Endothelial cell of umbilical vein (primary cell): ENCODE results near the gene TACC3. TPM values are rescaled to one million over a fixed set of nuclear protein-coding genes. Genes with fewer than 3 reads are reported as not detected.

Experiments
- BruUV-seq: library from RNA; stranded (reverse); fragments of 400-500 nt; replicated peaks from 2 replicates; lab custom pipeline; 2021; lab: Mats Ljungman, UMichigan
- CTCF ChIA-PET: fragments of 300-600, 350-600 bp; sonication (Branson Sonifier 250); formaldehyde crosslinking; loops from one replicate; lab custom pipeline; 2021; ENCODE audit warnings: antibody characterized with exemption, inconsistent platforms; lab: Charles Lee
- POLR2A ChIA-PET: fragments of 300-600, 350-600 bp; sonication (Branson Sonifier 250); formaldehyde crosslinking; loops from one replicate; lab custom pipeline; 2021; ENCODE audit warnings: antibody characterized with exemption, inconsistent platforms; lab: Charles Lee
- DNase-seq: peaks from one replicate; pipeline ENCODE4 v3.0.0-alpha.2; 2011; ENCODE audit warnings: low read depth, low spot score
- FAIRE-seq: peaks from 2 replicates; lab custom pipeline; 2011; peaks lifted over from hg19 to GRCh38; lab: Jason Lieb, UNC
- H2AFZ ChIP-seq: 2 replicates; pipeline ENCODE4 v1.6.0; 2012; ENCODE audit warnings: low read depth, low read length, control low read depth, inconsistent platforms
- H3K27ac ChIP-seq: 2 replicates; pipeline ENCODE4 v1.5.1; 2011; ENCODE audit warnings: low read depth, mild to moderate bottlenecking, control low read depth, low read length, moderate library complexity; ENCODE audit not compliant: insufficient read depth
- H3K27me3 ChIP-seq, 2 experiments: 2 replicates each; pipeline versions ENCODE4 v1.6.0 to v1.6.1; 2011; ENCODE audit warnings: low read length in 2 of 2, mixed read lengths in 1 of 2; ENCODE audit not compliant: control insufficient read depth in 2 of 2, insufficient read depth in 2 of 2
- H3K36me3 ChIP-seq, 2 experiments: 2 replicates in 1 of 2; 3 replicates in 1 of 2; pipeline ENCODE4 v1.5.1; 2011; ENCODE audit warnings: low read length in 2 of 2, mild to moderate bottlenecking in 1 of 2, moderate library complexity in 1 of 2; ENCODE audit not compliant: control insufficient read depth in 2 of 2, insufficient read depth in 2 of 2; ENCODE audit errors: extremely low read depth in 1 of 2
- H3K4me1 ChIP-seq: 3 replicates; pipeline ENCODE4 v1.5.1; 2011; ENCODE audit warnings: mild to moderate bottlenecking, low read length; ENCODE audit not compliant: control insufficient read depth, insufficient read depth; ENCODE audit errors: extremely low read depth
- H3K4me2 ChIP-seq: 2 replicates; pipeline ENCODE4 v1.6.1; 2011; ENCODE audit warnings: low read length, control low read depth, mixed read lengths; ENCODE audit not compliant: insufficient read depth
- H3K4me3 ChIP-seq, 3 experiments: fragments of 200-600 bp in 1 of 3; sonication (generic), shearing (Covaris generic) in 1 of 3; replicated peaks in 1 of 3; 2 replicates each; pipeline ENCODE4 v1.5.1; 2011 to 2016; ENCODE audit warnings: control low read depth in 3 of 3, low read length in 3 of 3, mild to moderate bottlenecking in 2 of 3, inconsistent platforms in 1 of 3, low read depth in 1 of 3, moderate library complexity in 1 of 3; ENCODE audit not compliant: insufficient read depth in 1 of 3
- H3K79me2 ChIP-seq: 2 replicates; pipeline ENCODE4 v1.6.0; 2012; ENCODE audit warnings: low read length, inconsistent platforms; ENCODE audit not compliant: control insufficient read depth, insufficient read depth
- H3K9ac ChIP-seq: replicated peaks from 2 replicates; pipeline ENCODE3; 2011; ENCODE audit warnings: low read length, control low read depth; ENCODE audit not compliant: insufficient read depth; ENCODE audit errors: extremely low read depth
- H3K9me1 ChIP-seq: replicated peaks from 3 replicates; pipeline ENCODE4 v1.6.0; 2011; ENCODE audit warnings: mild to moderate bottlenecking, low read length; ENCODE audit not compliant: control insufficient read depth, insufficient read depth; ENCODE audit errors: extremely low read depth
- H3K9me3 ChIP-seq: replicated peaks from 2 replicates; pipeline ENCODE4 v1.5.1; 2012; ENCODE audit warnings: low read length, inconsistent platforms; ENCODE audit not compliant: control insufficient read depth, insufficient read depth
- H4K20me1 ChIP-seq: replicated peaks from 2 replicates; pipeline ENCODE3; 2011; ENCODE audit warnings: mild to moderate bottlenecking, low read length; ENCODE audit not compliant: control insufficient read depth, insufficient read depth; ENCODE audit errors: extremely low read depth
- CTCF ChIP-seq, 2 donors: IDR thresholded peaks; 1 replicate in 1 of 2; 2 replicates in 1 of 2; pipeline ENCODE4 v1.5.1; 2011; ENCODE audit warnings: low read length in 2 of 2, mild to moderate bottlenecking in 2 of 2, moderate library complexity in 2 of 2, control low read depth in 1 of 2, inconsistent platforms in 1 of 2, low read depth in 1 of 2; ENCODE audit not compliant: insufficient read depth in 1 of 2; ENCODE audit errors: extremely low read depth in 1 of 2
- JUN ChIP-seq: IDR thresholded peaks from 2 replicates; pipeline ENCODE4 v1.6.1; 2011; ENCODE audit warnings: borderline replicate concordance, low read depth; ENCODE audit not compliant: insufficient read length, insufficient read depth
- MYC ChIP-seq: IDR thresholded peaks from one replicate; pipeline ENCODE4 v1.6.1; 2011; ENCODE audit warnings: mild to moderate bottlenecking, low read depth, low read length
- POLR2A ChIP-seq: IDR thresholded peaks from 2 replicates; pipeline ENCODE4 v1.6.1; 2012; ENCODE audit warnings: low read depth, mild to moderate bottlenecking, control low read depth, low read length
- POLR2AphosphoS5 ChIP-seq: IDR thresholded peaks from 2 replicates; pipeline ENCODE4 v1.6.1; 2012; ENCODE audit warnings: low read depth, mild to moderate bottlenecking, control low read depth, low read length, moderate library complexity; ENCODE audit not compliant: insufficient read depth
- dilution Hi-C: fragments of 300-500 bp; cut with MboI; formaldehyde crosslinking; loops from one replicate; pipeline ENCODE4 v1.15.0; 2019; ENCODE audit warnings: low sequenced_read_pairs; ENCODE audit not compliant: extremely low pct_ligation_motif_present
- intact Hi-C: fragments of 100-400 bp; cut with micrococcal nuclease; formaldehyde crosslinking; loops from one replicate; pipeline ENCODE4 v1.10.0; 2022
- polyA plus RNA-seq, 4 experiments: library from polyadenylated mRNA; depleted of rRNA in 3 of 4; stranded (reverse) in 3 of 4; unstranded in 1 of 4; fragments of >200 nt; gene quantifications; 2 replicates each; pipeline versions ENCODE4 v1.2.1 to v1.2.3, GENCODE V29; 2011 to 2012; ENCODE audit warnings: missing spikeins in 1 of 4
- total RNA-seq: library from RNA; stranded (reverse); gene quantifications from 2 replicates; pipeline ENCODE4 v1.2.3, GENCODE V29; 2021
- TF ChIP-seq, protein P1 (sequence below): IDR thresholded peaks from 2 replicates; pipeline ENCODE4 v1.6.1; 2011; ENCODE audit not compliant: insufficient read depth, insufficient read length

Gene TACC3
- total and polyA plus RNA-seq, 2 donors (not counting 3 experiments of a cell fraction or from before 2014, with no cell fraction given), result 54.5 to 135 TPM

- POLR2A ChIA-PET, result no interaction called here
- Histone ChIP-seq H2AFZ (no peak overlapping the region), H4K20me1 (no peaks in the 10 kb centered on the region), H3K27ac (no peak overlapping the region), H3K9me1 (no peaks in the 10 kb centered on the region), H3K4me3 (no peak overlapping the region), H3K4me1 (no peaks in the 10 kb centered on the region), H3K9ac (no peak overlapping the region), H3K79me2 (no peaks in the 10 kb centered on the region), H3K4me2 (no peak overlapping the region), H3K27me3 (no peaks in the 10 kb centered on the region), H3K9me3 (no peaks in the 10 kb centered on the region), H3K36me3 (no peaks in the 10 kb centered on the region)
- DNase-seq (no peak), FAIRE-seq (no peak)
- dilution Hi-C loops, result no loop called here
- no peak for TF ChIP-seq CTCF (IDR thresholded peaks at IDR 0.05; ENCODE audit: extremely low read depth in 1 of 2, insufficient read depth in 1 of 2, low read depth in 1 of 2, low read length in 2 of 2)
- no peak for TF ChIP-seq POLR2A
- no peak for TF ChIP-seq MYC
- TF ChIP-seq JUN, result no peak
- intact Hi-C loops, result no loop called here
- no TSS peak for BruUV-seq
- CTCF ChIA-PET, result interaction anchor here (0.6 to 5.8 kb wide), 3 partner anchors 12 to 32 kb away, joined by 3 to 27 read pairs (median 6); no protein-coding TSS in a partner anchor
These were observed 59.1 kb downstream of the TACC3 start for GRCh38 chr4:1780435-1780834.

- CTCF ChIA-PET, result interaction anchor here (0.5 to 5.8 kb wide), 3 partner anchors 15 to 35 kb away, joined by 3 to 27 read pairs (median 9); no protein-coding TSS in a partner anchor
- H2AFZ ChIP-seq, result no peak overlapping the region
- BruUV-seq, result no TSS peak
These were observed 61.7 kb downstream of the TACC3 start for GRCh38 chr4:1783015-1783414.

More at GRCh38 chr4:1783015-1783414, 61.7 kb downstream of the TACC3 start:
- Histone ChIP-seq H4K20me1 (no peaks in the 10 kb centered on the region), H3K79me2 (no peaks in the 10 kb centered on the region), H3K36me3 (no peaks in the 10 kb centered on the region), H3K4me2 (no peak overlapping the region), H3K4me3 (no peak overlapping the region), H3K27me3 (no peaks in the 10 kb centered on the region), H3K9me1 (no peaks in the 10 kb centered on the region), H3K9ac (no peak overlapping the region), H3K9me3 (no peaks in the 10 kb centered on the region), H3K27ac (no peak overlapping the region), H3K4me1 (no peaks in the 10 kb centered on the region)
- FAIRE-seq, result no peak
- intact Hi-C loops, result no loop called here
- dilution Hi-C loops, result no loop called here
- TF ChIP-seq POLR2A (no peak), POLR2AphosphoS5 (no peak), CTCF (IDR thresholded peaks at IDR 0.05; ENCODE audit: extremely low read depth in 1 of 2, insufficient read depth in 1 of 2, low read depth in 1 of 2, low read length in 2 of 2) (no peak)
- TF ChIP-seq, protein P1, sequence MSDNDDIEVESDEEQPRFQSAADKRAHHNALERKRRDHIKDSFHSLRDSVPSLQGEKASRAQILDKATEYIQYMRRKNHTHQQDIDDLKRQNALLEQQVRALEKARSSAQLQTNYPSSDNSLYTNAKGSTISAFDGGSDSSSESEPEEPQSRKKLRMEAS, result no peak
- POLR2A ChIA-PET, result no interaction called here
- DNase-seq, result no peak
